Trophoblast cell (in vitro differentiated cells and primary cell): ENCODE data around the gene SASH3.

Experiments
- DNase-seq, 2 donors: peaks; one replicate each; pipeline ENCODE4 v3.0.0-alpha.2; 2016
- H2AFZ ChIP-seq: 2 replicates; pipeline ENCODE4 v1.6.1; 2013; ENCODE audit warnings: low read length, moderate library complexity, mild to moderate bottlenecking; ENCODE audit not compliant: insufficient read depth, poor library complexity
- H2AK5ac ChIP-seq: 2 replicates; pipeline ENCODE4 v1.6.1; 2013; ENCODE audit warnings: mild to moderate bottlenecking, low read length
- H2BK120ac ChIP-seq: 2 replicates; pipeline ENCODE4 v1.6.1; 2013; ENCODE audit warnings: low read length, mild to moderate bottlenecking, moderate library complexity; ENCODE audit not compliant: insufficient read depth, poor library complexity
- H2BK12ac ChIP-seq: 2 replicates; pipeline ENCODE4 v1.6.1; 2013; ENCODE audit warnings: mild to moderate bottlenecking, low read length, moderate library complexity
- H2BK5ac ChIP-seq: 2 replicates; pipeline ENCODE4 v1.6.1; 2013; ENCODE audit warnings: low read length, low read depth, moderate library complexity, mild to moderate bottlenecking; ENCODE audit not compliant: poor library complexity
- H3K14ac ChIP-seq: 2 replicates; pipeline ENCODE4 v1.6.1; 2013; ENCODE audit warnings: mild to moderate bottlenecking, low read length
- H3K18ac ChIP-seq: 2 replicates; pipeline ENCODE4 v1.6.1; 2013; ENCODE audit warnings: mild to moderate bottlenecking, low read length
- H3K23ac ChIP-seq: 2 replicates; pipeline ENCODE4 v1.6.1; 2013; ENCODE audit warnings: low read length
- H3K27ac ChIP-seq: 2 replicates; pipeline ENCODE4 v1.5.1; 2013; ENCODE audit warnings: low read depth, mild to moderate bottlenecking, inconsistent platforms, low read length, moderate library complexity
- H3K27me3 ChIP-seq: 2 replicates; pipeline ENCODE4 v1.6.1; 2013; ENCODE audit warnings: inconsistent platforms, mild to moderate bottlenecking, low read length, moderate library complexity; ENCODE audit not compliant: insufficient read depth
- H3K36me3 ChIP-seq, 2 experiments: 1 replicate in 1 of 2; 2 replicates in 1 of 2; pipeline ENCODE4 v1.6.1; 2013; ENCODE audit warnings: low read length in 2 of 2, mild to moderate bottlenecking in 2 of 2, moderate library complexity in 1 of 2; ENCODE audit not compliant: insufficient read depth in 2 of 2, control insufficient read depth in 1 of 2
- H3K4ac ChIP-seq: 2 replicates; pipeline ENCODE4 v1.6.1; 2013; ENCODE audit warnings: low read depth, mild to moderate bottlenecking, low read length, moderate library complexity
- H3K4me1 ChIP-seq, 2 experiments: 1 replicate in 1 of 2; 2 replicates in 1 of 2; pipeline ENCODE4 v1.6.1; 2013; ENCODE audit warnings: low read length in 2 of 2, mild to moderate bottlenecking in 2 of 2, moderate library complexity in 1 of 2; ENCODE audit not compliant: insufficient read depth in 2 of 2, control insufficient read depth in 1 of 2
- H3K4me2 ChIP-seq: 2 replicates; pipeline ENCODE4 v1.6.1; 2013; ENCODE audit warnings: inconsistent platforms, mild to moderate bottlenecking, low read length, moderate library complexity
- H3K4me3 ChIP-seq: 2 replicates; pipeline ENCODE4 v1.5.1; 2013; ENCODE audit warnings: mild to moderate bottlenecking, low read depth, low read length, inconsistent platforms
- H3K79me1 ChIP-seq: one replicate; pipeline ENCODE4 v1.6.1; 2013; ENCODE audit warnings: low read length
- H3K79me2 ChIP-seq: 2 replicates; pipeline ENCODE4 v1.6.1; 2013; ENCODE audit warnings: low read length, mild to moderate bottlenecking; ENCODE audit not compliant: control insufficient read depth, insufficient read depth, poor library complexity
- H3K9ac ChIP-seq: 2 replicates; pipeline ENCODE4 v1.6.1; 2013; ENCODE audit warnings: mild to moderate bottlenecking, low read length
- H3K9me3 ChIP-seq: 2 replicates; pipeline ENCODE4 v1.6.1; 2013; ENCODE audit warnings: low read depth, mild to moderate bottlenecking, control low read depth, inconsistent platforms, low read length; ENCODE audit not compliant: insufficient read depth
- H4K12ac ChIP-seq: 2 replicates; pipeline ENCODE4 v1.6.1; 2013; ENCODE audit warnings: low read depth, mild to moderate bottlenecking, low read length, moderate library complexity
- H4K8ac ChIP-seq: 2 replicates; pipeline ENCODE4 v1.6.1; 2013; ENCODE audit warnings: low read depth, mild to moderate bottlenecking, low read length, moderate library complexity
- H4K91ac ChIP-seq: one replicate; pipeline ENCODE4 v1.6.1; 2013; ENCODE audit warnings: low read depth, mild to moderate bottlenecking, low read length, moderate library complexity
- WGBS: extraction: QIAGEN DNeasy Blood & Tissue Kit; methylation state at CpG from one replicate; pipeline ENCODE4 v1.1.7; 2013; ENCODE audit warnings: missing lambda C conversion rate; ENCODE audit not compliant: insufficient read length, insufficient coverage; ENCODE audit errors: extremely low coverage; 5-methylcytosine and 5-hydroxymethylcytosine counted together

The SASH3 gene

DNA sequence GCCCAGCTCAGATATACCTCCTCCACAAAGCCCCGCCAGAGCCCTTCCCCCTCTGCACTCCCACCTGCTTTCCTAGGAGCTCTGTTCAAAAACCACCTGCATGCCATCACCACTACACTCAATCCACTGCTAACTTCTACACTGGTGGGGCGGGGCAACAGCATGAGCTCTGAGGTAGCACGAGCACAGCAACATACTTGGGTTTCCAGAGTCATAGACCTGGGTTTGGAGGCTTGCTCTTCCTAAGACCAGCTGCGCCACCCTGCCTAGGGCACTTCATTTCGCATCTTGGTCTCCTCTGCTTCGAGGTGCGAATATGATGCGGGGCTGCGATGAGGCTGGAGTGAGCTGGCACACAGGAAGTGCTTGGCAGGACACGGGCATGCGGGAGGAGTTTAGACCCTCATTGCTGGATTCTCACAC is 3.6 kb downstream of the SASH3 start:
- H3K9me3 ChIP-seq = no peaks in the 10 kb centered on the region
- no peak overlapping the region for H3K14ac ChIP-seq
- no peak overlapping the region for H4K12ac ChIP-seq
- no peak overlapping the region for H3K23ac ChIP-seq
- no CpG with 5 or more reads among the region's 11 CpGs for WGBS
- H2AFZ ChIP-seq = no peak overlapping the region
- no peak for DNase-seq
- H3K79me2 ChIP-seq = no peaks in the 10 kb centered on the region
- no peak overlapping the region for H2BK12ac ChIP-seq
- H3K18ac ChIP-seq = no peak overlapping the region
- H3K79me1 ChIP-seq = no peaks in the 10 kb centered on the region
- no peak overlapping the region for H3K9ac ChIP-seq
- no peak overlapping the region for H2BK120ac ChIP-seq
- H2AK5ac ChIP-seq = no peak overlapping the region
- H3K36me3 ChIP-seq = no peaks in the 10 kb centered on the region
- no peak overlapping the region for H3K4ac ChIP-seq
- no peak overlapping the region for H3K27ac ChIP-seq
- H3K4me1 ChIP-seq = peaks cover 7 to 12% of the 10 kb centered on the region in 2 experiments
- no peaks in the 10 kb centered on the region for H3K27me3 ChIP-seq
- H3K4me2 ChIP-seq = no peak overlapping the region
- H4K91ac ChIP-seq = no peak overlapping the region
- H2BK5ac ChIP-seq = no peak overlapping the region
- no peak overlapping the region for H4K8ac ChIP-seq
- no peak overlapping the region for H3K4me3 ChIP-seq

DNA sequence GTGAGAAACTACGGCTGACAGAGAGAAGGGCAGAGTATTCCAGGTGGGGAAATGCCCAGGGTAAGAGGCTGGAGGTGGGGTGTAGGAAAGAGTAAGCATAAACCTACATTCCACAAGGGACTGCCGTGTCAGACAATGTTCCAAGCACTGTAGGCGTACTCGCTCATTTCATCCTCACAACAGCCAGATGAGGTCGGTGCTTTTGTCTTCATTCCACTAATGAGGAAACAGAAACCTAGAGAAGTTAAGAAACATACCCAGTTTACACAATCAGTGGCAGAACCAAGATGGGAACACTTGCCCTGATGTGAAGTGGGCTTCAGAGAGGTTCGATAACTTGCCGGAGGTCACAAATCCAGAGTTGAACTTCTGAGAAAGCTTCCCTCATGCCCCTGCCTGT is 4.6 kb downstream of the SASH3 start:
- H4K8ac ChIP-seq = no peak overlapping the region
- H2BK5ac ChIP-seq = no peak overlapping the region
- no peak for DNase-seq
- no peak overlapping the region for H3K4me3 ChIP-seq
- H3K36me3 ChIP-seq = no peaks in the 10 kb centered on the region
- H3K9me3 ChIP-seq = no peaks in the 10 kb centered on the region
- H3K27me3 ChIP-seq = no peaks in the 10 kb centered on the region
- H3K23ac ChIP-seq = no peak overlapping the region
- no peak overlapping the region for H3K9ac ChIP-seq
- H3K14ac ChIP-seq = no peak overlapping the region
- no peak overlapping the region for H3K27ac ChIP-seq
- H3K4ac ChIP-seq = no peak overlapping the region
- no peak overlapping the region for H2AFZ ChIP-seq
- no peaks in the 10 kb centered on the region for H3K79me1 ChIP-seq
- H3K4me2 ChIP-seq = no peak overlapping the region
- no CpG with 5 or more reads among the region's 7 CpGs for WGBS
- no peaks in the 10 kb centered on the region for H3K79me2 ChIP-seq
- no peak overlapping the region for H2BK120ac ChIP-seq
- peaks cover 7 to 12% of the 10 kb centered on the region in 2 experiments for H3K4me1 ChIP-seq
- H2AK5ac ChIP-seq = no peak overlapping the region
- no peak overlapping the region for H3K18ac ChIP-seq
- H4K12ac ChIP-seq = no peak overlapping the region
- no peak overlapping the region for H2BK12ac ChIP-seq
- no peak overlapping the region for H4K91ac ChIP-seq

DNA sequence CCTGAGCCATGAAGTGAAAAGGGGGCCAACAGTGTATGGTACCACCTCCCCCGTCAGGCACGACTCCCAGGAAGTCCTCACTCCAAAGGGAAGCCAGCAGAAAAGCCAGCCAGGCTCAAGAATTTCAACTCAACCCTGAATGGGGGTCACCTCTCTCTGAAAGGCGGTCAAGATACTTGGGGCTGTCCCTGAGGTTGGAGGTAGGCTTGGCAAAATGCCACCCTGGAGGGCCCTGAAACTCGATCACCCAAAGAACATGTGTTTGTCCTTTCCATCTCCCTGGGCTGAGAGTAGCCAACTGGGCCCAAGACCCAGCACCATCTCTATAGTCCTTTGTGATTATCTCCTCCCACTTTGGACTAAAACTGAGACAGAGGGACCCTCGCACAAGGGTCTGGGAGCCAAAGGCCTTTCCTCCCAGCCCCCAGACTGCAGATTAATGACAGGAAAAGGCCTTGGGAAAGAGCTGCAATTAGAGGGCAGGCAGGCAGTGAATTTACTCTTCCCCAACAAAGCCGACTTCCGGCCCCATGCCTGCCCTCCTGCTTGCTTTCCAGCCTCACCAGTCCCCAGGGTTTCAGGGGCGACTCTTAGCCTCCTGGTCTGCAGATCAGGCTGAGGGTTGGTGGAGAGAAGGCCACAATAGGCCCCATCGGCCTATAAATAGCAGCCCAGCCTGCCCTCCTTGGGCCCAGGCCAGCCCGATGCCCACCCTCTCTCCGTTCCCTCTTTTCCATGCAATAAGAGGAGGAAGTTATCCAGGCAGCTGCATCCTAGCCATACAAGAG is 5.6 kb downstream of the SASH3 start:
- Histone ChIP-seq H4K12ac (no peak overlapping the region), H3K27ac (no peak overlapping the region), H3K14ac (no peak overlapping the region), H3K36me3 (no peaks in the 10 kb centered on the region), H2BK12ac (no peak overlapping the region), H3K18ac (no peak overlapping the region), H3K4ac (no peak overlapping the region), H3K9me3 (no peaks in the 10 kb centered on the region), H4K91ac (no peak overlapping the region), H3K9ac (no peak overlapping the region), H2AK5ac (no peak overlapping the region), H3K79me1 (no peaks in the 10 kb centered on the region), H3K79me2 (no peaks in the 10 kb centered on the region), H3K4me3 (no peak overlapping the region), H2AFZ (no peak overlapping the region), H3K23ac (no peak overlapping the region), H3K4me1 (peaks cover 7 to 12% of the 10 kb centered on the region in 2 experiments), H2BK120ac (no peak overlapping the region), H4K8ac (no peak overlapping the region), H3K4me2 (no peak overlapping the region), H3K27me3 (no peaks in the 10 kb centered on the region), H2BK5ac (no peak overlapping the region)
- no CpG with 5 or more reads among the region's 11 CpGs for WGBS
- DNase-seq = no peak

DNA sequence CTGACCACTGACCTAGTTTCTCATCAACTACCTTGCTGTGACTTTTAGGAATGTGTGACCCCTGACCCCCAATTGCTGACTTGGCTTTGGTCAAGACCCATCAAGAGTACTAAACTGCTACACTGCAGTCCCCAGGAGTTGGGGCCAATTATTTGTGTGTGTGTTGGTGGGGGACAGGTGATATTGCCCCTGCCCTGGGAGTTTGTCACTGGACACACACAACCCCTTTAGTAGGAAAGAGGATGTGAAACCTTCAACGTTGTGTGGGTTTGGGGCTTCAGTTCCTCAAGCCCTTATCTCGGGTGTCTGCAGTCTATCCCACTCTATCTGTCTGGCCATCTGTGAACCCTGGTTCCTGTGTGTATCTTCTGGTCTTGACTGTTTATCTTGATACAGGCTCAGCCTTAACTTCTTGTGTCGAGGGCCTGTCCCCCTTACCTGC is 6.5 kb downstream of the SASH3 start:
- Histone ChIP-seq H3K18ac (no peak overlapping the region), H3K4me3 (no peak overlapping the region), H3K79me2 (no peaks in the 10 kb centered on the region), H3K27me3 (no peaks in the 10 kb centered on the region), H2AK5ac (no peak overlapping the region), H3K4ac (no peak overlapping the region), H3K4me2 (no peak overlapping the region), H4K8ac (no peak overlapping the region), H3K14ac (no peak overlapping the region), H2BK12ac (no peak overlapping the region), H3K36me3 (no peaks in the 10 kb centered on the region), H3K23ac (no peak overlapping the region), H3K4me1 (peaks cover 7 to 12% of the 10 kb centered on the region in 2 experiments), H3K9me3 (no peaks in the 10 kb centered on the region), H2BK120ac (no peak overlapping the region), H2BK5ac (no peak overlapping the region), H3K79me1 (no peaks in the 10 kb centered on the region), H2AFZ (no peak overlapping the region), H3K9ac (no peak overlapping the region), H3K27ac (no peak overlapping the region), H4K12ac (no peak overlapping the region), H4K91ac (no peak overlapping the region)
- no CpG with 5 or more reads among the region's 3 CpGs for WGBS
- DNase-seq = no peak
